Measurements from ENCODE around the gene ENPP3. TPM values are rescaled to one million over a fixed set of nuclear protein-coding genes. Genes with fewer than 3 reads are reported as not detected.

The ENPP3 gene
- total and polyA plus RNA-seq, 2 experiments from 2014 or later, result not detected

DNA sequence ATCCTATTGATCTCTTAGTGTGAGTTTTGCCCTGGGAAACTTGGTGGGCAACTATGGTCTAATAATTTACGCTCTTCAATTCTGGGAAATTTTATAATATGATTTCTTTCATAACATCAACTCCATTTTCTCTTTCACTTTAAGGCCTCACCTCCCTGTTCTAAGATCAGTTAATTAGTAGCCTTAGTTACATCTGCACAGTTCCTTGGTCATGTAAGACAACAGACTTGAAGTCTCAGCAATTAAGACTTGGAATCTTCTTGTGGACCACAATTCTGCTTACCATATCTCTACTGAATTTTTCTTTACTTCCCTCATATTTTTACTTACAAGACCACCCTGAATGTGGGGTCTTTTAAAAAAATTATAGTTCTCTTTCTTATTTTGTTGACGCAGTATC, 8.7 kb downstream of the ENPP3 start:
- H3K27me3 ChIP-seq (ENCODE audit: insufficient read depth), result no peaks in the 10 kb centered on the region; the same call in 1 of the 2 replicates
- Mint-ChIP-seq H3K27me3 (ENCODE audit: insufficient read depth, low read depth, poor library complexity) (no peaks in the 10 kb centered on the region), H3K27ac (no peak overlapping the region), H3K4me1 (no peaks in the 10 kb centered on the region), H3K9me3 (no peaks in the 10 kb centered on the region), H3K36me3 (ENCODE audit: low read depth) (no peaks in the 10 kb centered on the region), H3K4me3 (no peak overlapping the region)
- H3K4me3 ChIP-seq, result no peak overlapping the region
- no peak overlapping the region for H3K4me2 ChIP-seq
- H3K79me2 ChIP-seq (replicated peaks; ENCODE audit: insufficient read depth), result no peaks in the 10 kb centered on the region
- H3K27ac ChIP-seq (ENCODE audit: low read depth), result no peak overlapping the region
- H2AFZ ChIP-seq, result no peak overlapping the region
- no peak for DNase-seq (ENCODE audit: low spot score)
- H3K4me1 ChIP-seq (ENCODE audit: insufficient read depth), result no peaks in the 10 kb centered on the region
- no peaks in the 10 kb centered on the region for H4K20me1 ChIP-seq (replicated peaks; ENCODE audit: insufficient read depth)
- no peaks in the 10 kb centered on the region for H3F3A ChIP-seq (replicated peaks; ENCODE audit: low read depth)
- ATAC-seq, result no peak
- no peaks in the 10 kb centered on the region for H3K36me3 ChIP-seq (ENCODE audit: insufficient read depth)
- TF ChIP-seq EZH2phosphoT487 (IDR thresholded peaks at IDR 0.05; ENCODE audit: unreplicated experiment) (no peak), ZNF331 (CRISPR knock-in tag; IDR thresholded peaks at IDR 0.05; ENCODE audit: low read depth) (no peak), CREB1 (CRISPR knock-in tag; IDR thresholded peaks at IDR 0.05; ENCODE audit: low read depth) (no peak), JUNB (IDR thresholded peaks at IDR 0.05; ENCODE audit: unreplicated experiment) (no peak), STAT1 (IDR thresholded peaks at IDR 0.05; ENCODE audit: unreplicated experiment) (no peak), ZNF114 (CRISPR knock-in tag; IDR thresholded peaks at IDR 0.05) (no peak), POLR2AphosphoS5 (IDR thresholded peaks at IDR 0.05; ENCODE audit: low read depth) (no peak), EZH2 (IDR thresholded peaks at IDR 0.05; ENCODE audit: low read depth, unreplicated experiment) (no peak), NANOG (IDR thresholded peaks at IDR 0.05; ENCODE audit: borderline replicate concordance) (no peak)
- TF ChIP-seq, protein P1, sequence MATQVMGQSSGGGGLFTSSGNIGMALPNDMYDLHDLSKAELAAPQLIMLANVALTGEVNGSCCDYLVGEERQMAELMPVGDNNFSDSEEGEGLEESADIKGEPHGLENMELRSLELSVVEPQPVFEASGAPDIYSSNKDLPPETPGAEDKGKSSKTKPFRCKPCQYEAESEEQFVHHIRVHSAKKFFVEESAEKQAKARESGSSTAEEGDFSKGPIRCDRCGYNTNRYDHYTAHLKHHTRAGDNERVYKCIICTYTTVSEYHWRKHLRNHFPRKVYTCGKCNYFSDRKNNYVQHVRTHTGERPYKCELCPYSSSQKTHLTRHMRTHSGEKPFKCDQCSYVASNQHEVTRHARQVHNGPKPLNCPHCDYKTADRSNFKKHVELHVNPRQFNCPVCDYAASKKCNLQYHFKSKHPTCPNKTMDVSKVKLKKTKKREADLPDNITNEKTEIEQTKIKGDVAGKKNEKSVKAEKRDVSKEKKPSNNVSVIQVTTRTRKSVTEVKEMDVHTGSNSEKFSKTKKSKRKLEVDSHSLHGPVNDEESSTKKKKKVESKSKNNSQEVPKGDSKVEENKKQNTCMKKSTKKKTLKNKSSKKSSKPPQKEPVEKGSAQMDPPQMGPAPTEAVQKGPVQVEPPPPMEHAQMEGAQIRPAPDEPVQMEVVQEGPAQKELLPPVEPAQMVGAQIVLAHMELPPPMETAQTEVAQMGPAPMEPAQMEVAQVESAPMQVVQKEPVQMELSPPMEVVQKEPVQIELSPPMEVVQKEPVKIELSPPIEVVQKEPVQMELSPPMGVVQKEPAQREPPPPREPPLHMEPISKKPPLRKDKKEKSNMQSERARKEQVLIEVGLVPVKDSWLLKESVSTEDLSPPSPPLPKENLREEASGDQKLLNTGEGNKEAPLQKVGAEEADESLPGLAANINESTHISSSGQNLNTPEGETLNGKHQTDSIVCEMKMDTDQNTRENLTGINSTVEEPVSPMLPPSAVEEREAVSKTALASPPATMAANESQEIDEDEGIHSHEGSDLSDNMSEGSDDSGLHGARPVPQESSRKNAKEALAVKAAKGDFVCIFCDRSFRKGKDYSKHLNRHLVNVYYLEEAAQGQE (IDR thresholded peaks at IDR 0.05; ENCODE audit: unreplicated experiment), result no peak
- TF ChIP-seq, protein P2, sequence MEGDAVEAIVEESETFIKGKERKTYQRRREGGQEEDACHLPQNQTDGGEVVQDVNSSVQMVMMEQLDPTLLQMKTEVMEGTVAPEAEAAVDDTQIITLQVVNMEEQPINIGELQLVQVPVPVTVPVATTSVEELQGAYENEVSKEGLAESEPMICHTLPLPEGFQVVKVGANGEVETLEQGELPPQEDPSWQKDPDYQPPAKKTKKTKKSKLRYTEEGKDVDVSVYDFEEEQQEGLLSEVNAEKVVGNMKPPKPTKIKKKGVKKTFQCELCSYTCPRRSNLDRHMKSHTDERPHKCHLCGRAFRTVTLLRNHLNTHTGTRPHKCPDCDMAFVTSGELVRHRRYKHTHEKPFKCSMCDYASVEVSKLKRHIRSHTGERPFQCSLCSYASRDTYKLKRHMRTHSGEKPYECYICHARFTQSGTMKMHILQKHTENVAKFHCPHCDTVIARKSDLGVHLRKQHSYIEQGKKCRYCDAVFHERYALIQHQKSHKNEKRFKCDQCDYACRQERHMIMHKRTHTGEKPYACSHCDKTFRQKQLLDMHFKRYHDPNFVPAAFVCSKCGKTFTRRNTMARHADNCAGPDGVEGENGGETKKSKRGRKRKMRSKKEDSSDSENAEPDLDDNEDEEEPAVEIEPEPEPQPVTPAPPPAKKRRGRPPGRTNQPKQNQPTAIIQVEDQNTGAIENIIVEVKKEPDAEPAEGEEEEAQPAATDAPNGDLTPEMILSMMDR (conservative IDR thresholded peaks at IDR 0.05; ENCODE audit: low read depth in 2 of 2), result no peak
- TF ChIP-seq, protein P3, sequence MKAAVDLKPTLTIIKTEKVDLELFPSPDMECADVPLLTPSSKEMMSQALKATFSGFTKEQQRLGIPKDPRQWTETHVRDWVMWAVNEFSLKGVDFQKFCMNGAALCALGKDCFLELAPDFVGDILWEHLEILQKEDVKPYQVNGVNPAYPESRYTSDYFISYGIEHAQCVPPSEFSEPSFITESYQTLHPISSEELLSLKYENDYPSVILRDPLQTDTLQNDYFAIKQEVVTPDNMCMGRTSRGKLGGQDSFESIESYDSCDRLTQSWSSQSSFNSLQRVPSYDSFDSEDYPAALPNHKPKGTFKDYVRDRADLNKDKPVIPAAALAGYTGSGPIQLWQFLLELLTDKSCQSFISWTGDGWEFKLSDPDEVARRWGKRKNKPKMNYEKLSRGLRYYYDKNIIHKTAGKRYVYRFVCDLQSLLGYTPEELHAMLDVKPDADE (IDR thresholded peaks at IDR 0.05), result no peak
- TF ChIP-seq, protein P4, sequence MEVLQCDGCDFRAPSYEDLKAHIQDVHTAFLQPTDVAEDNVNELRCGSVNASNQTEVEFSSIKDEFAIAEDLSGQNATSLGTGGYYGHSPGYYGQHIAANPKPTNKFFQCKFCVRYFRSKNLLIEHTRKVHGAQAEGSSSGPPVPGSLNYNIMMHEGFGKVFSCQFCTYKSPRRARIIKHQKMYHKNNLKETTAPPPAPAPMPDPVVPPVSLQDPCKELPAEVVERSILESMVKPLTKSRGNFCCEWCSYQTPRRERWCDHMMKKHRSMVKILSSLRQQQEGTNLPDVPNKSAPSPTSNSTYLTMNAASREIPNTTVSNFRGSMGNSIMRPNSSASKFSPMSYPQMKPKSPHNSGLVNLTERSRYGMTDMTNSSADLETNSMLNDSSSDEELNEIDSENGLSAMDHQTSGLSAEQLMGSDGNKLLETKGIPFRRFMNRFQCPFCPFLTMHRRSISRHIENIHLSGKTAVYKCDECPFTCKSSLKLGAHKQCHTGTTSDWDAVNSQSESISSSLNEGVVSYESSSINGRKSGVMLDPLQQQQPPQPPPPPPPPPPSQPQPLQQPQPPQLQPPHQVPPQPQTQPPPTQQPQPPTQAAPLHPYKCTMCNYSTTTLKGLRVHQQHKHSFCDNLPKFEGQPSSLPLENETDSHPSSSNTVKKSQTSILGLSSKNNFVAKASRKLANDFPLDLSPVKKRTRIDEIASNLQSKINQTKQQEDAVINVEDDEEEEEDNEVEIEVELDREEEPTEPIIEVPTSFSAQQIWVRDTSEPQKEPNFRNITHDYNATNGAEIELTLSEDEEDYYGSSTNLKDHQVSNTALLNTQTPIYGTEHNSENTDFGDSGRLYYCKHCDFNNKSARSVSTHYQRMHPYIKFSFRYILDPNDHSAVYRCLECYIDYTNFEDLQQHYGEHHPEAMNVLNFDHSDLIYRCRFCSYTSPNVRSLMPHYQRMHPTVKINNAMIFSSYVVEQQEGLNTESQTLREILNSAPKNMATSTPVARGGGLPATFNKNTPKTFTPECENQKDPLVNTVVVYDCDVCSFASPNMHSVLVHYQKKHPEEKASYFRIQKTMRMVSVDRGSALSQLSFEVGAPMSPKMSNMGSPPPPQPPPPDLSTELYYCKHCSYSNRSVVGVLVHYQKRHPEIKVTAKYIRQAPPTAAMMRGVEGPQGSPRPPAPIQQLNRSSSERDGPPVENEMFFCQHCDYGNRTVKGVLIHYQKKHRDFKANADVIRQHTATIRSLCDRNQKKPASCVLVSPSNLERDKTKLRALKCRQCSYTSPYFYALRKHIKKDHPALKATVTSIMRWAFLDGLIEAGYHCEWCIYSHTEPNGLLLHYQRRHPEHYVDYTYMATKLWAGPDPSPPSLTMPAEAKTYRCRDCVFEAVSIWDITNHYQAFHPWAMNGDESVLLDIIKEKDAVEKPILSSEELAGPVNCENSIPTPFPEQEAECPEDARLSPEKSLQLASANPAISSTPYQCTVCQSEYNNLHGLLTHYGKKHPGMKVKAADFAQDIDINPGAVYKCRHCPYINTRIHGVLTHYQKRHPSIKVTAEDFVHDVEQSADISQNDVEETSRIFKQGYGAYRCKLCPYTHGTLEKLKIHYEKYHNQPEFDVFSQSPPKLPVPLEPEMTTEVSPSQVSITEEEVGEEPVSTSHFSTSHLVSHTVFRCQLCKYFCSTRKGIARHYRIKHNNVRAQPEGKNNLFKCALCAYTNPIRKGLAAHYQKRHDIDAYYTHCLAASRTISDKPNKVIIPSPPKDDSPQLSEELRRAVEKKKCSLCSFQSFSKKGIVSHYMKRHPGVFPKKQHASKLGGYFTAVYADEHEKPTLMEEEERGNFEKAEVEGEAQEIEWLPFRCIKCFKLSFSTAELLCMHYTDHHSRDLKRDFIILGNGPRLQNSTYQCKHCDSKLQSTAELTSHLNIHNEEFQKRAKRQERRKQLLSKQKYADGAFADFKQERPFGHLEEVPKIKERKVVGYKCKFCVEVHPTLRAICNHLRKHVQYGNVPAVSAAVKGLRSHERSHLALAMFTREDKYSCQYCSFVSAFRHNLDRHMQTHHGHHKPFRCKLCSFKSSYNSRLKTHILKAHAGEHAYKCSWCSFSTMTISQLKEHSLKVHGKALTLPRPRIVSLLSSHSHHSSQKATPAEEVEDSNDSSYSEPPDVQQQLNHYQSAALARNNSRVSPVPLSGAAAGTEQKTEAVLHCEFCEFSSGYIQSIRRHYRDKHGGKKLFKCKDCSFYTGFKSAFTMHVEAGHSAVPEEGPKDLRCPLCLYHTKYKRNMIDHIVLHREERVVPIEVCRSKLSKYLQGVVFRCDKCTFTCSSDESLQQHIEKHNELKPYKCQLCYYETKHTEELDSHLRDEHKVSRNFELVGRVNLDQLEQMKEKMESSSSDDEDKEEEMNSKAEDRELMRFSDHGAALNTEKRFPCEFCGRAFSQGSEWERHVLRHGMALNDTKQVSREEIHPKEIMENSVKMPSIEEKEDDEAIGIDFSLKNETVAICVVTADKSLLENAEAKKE (CRISPR knock-in tag; IDR thresholded peaks at IDR 0.05), result no peak
- H3K9me2 ChIP-seq (ENCODE audit: insufficient read depth), result no peaks in the 10 kb centered on the region
